Dedifferentiated amniotic fluid mesenchymal stem cell (primary cell): ENCODE results near the gene COL23A1.
"Not testable (repeated sequence)": the region's sequence is repeated elsewhere in the genome, so short reads cannot be mapped to it uniquely, and the experiment has no call there.

Source experiments
- DNase-seq: peaks from one replicate; pipeline ENCODE4 v3.0.0-alpha.2; 2016; ENCODE audit errors: extremely low spot score

COL23A1 gene

GRCh38 chr5:178261666-178262600 lies 328.3 kb downstream of the COL23A1 start:
- DNase-seq, result no peak

- DNase-seq, result no peak
Measured at GRCh38 chr5:178259623-178260536, 330.3 kb downstream of the COL23A1 start.

GRCh38 chr5:178257650-178258049 lies 332.5 kb downstream of the COL23A1 start:
- no peak for DNase-seq

- DNase-seq, result no peak
Measured at GRCh38 chr5:178256746-178257145, 333.4 kb downstream of the COL23A1 start.

GRCh38 chr5:178253632-178254031 lies 336.6 kb downstream of the COL23A1 start:
- not testable (repeated sequence) for DNase-seq

- DNase-seq, result no peak
Measured at GRCh38 chr5:178252258-178252657, 337.9 kb downstream of the COL23A1 start.

- no peak for DNase-seq
Measured at GRCh38 chr5:178250263-178250662, 339.9 kb downstream of the COL23A1 start.

- DNase-seq, result peak; percentile 49
Measured at GRCh38 chr5:178249191-178249989, 340.8 kb downstream of the COL23A1 start.

- DNase-seq, result no peak
Measured at GRCh38 chr5:178248750-178249149, 341.4 kb downstream of the COL23A1 start.

GRCh38 chr5:178247481-178248456 lies 342.4 kb downstream of the COL23A1 start:
- no peak for DNase-seq

GRCh38 chr5:178246624-178247279 lies 343.4 kb downstream of the COL23A1 start:
- DNase-seq, result no peak

- DNase-seq, result no peak
Measured at GRCh38 chr5:178245389-178245788, 344.8 kb downstream of the COL23A1 start.

- DNase-seq, result no peak
Measured at GRCh38 chr5:178244576-178244975, 345.6 kb downstream of the COL23A1 start.

GRCh38 chr5:178242416-178242815 lies 347.8 kb downstream of the COL23A1 start:
- no peak for DNase-seq

- DNase-seq, result no peak
Measured at GRCh38 chr5:178241688-178242231, 348.4 kb downstream of the COL23A1 start.

- no peak for DNase-seq
Measured at GRCh38 chr5:178241231-178241663, 348.9 kb downstream of the COL23A1 start.

- no peak for DNase-seq
Measured at GRCh38 chr5:178240766-178241165, 349.4 kb downstream of the COL23A1 start.

GRCh38 chr5:178240341-178240741 lies 349.9 kb downstream of the COL23A1 start:
- DNase-seq, result no peak

- not testable (repeated sequence) for DNase-seq
Measured at GRCh38 chr5:178239626-178240301, 350.4 kb downstream of the COL23A1 start.
